ENCODE measurements around the gene SRC. TPM values are rescaled to one million over a fixed set of nuclear protein-coding genes. Genes with fewer than 3 reads are reported as not detected.

SRC gene
- total RNA-seq, 4 donors from 2014 or later = 30.6 to 54.7 (median 45.0) TPM

GRCh38 chr20:37413023-37413334, 67.0 kb downstream of the SRC start:
- no peaks in the 10 kb centered on the region for H3K9me3 ChIP-seq
- H3K36me3 ChIP-seq = no peaks in the 10 kb centered on the region
- WGBS, 2 donors (ENCODE audit: low coverage in 1 of 2) = 40 to 75% methylated on average over 1 of the region's 7 CpGs
- TF ChIP-seq POLR2AphosphoS5 (IDR thresholded peaks at IDR 0.05) (no peak), EP300 (IDR thresholded peaks at IDR 0.05) (no peak), POLR2A (IDR thresholded peaks at IDR 0.05) (no peak)
- TF ChIP-seq, protein P1, sequence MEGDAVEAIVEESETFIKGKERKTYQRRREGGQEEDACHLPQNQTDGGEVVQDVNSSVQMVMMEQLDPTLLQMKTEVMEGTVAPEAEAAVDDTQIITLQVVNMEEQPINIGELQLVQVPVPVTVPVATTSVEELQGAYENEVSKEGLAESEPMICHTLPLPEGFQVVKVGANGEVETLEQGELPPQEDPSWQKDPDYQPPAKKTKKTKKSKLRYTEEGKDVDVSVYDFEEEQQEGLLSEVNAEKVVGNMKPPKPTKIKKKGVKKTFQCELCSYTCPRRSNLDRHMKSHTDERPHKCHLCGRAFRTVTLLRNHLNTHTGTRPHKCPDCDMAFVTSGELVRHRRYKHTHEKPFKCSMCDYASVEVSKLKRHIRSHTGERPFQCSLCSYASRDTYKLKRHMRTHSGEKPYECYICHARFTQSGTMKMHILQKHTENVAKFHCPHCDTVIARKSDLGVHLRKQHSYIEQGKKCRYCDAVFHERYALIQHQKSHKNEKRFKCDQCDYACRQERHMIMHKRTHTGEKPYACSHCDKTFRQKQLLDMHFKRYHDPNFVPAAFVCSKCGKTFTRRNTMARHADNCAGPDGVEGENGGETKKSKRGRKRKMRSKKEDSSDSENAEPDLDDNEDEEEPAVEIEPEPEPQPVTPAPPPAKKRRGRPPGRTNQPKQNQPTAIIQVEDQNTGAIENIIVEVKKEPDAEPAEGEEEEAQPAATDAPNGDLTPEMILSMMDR (IDR thresholded peaks at IDR 0.05) = no peak
- no peak for ATAC-seq
- H3K27me3 ChIP-seq = peaks cover 36% of the 10 kb centered on the region
- H3K4me3 ChIP-seq = no peak overlapping the region
- peaks cover 0 to 26% (median 1%) of the 10 kb centered on the region in 3 donors for H3K4me1 ChIP-seq
- H3K27ac ChIP-seq = no peak overlapping the region

DNA sequence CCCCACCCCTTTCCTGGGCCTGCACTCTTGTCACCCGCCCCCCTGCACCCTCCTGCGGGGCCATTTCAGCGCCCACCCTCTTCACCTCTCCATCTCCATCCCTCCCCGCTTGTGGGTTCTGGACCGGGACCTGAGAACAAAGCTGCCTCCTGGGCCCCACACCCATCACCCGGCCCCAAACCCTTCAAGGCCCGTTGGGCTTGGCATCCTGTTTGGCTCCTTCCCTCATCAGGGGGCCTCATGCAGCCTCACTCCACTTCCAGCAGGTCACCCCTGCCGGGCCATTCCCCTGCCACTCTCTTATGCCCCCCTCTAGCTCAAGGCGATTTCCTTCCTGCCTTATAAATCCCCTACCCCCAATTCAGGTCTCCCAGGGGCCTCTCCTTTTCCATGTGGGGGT, 67.4 kb downstream of the SRC start:
- no peaks in the 10 kb centered on the region for H3K36me3 ChIP-seq
- no peak overlapping the region for H3K4me3 ChIP-seq
- no peak overlapping the region for H3K27ac ChIP-seq
- TF ChIP-seq EP300 (IDR thresholded peaks at IDR 0.05) (no peak), POLR2A (IDR thresholded peaks at IDR 0.05) (no peak), POLR2AphosphoS5 (IDR thresholded peaks at IDR 0.05) (no peak)
- TF ChIP-seq, protein P1 (IDR thresholded peaks at IDR 0.05) = no peak
- peaks cover 36% of the 10 kb centered on the region for H3K27me3 ChIP-seq
- ATAC-seq = no peak
- peaks cover 0 to 22% (median 0%) of the 10 kb centered on the region in 3 donors for H3K4me1 ChIP-seq
- H3K9me3 ChIP-seq = no peaks in the 10 kb centered on the region
- 65 to 85% methylated on average over 8 of the region's 9 CpGs for WGBS, 2 donors (ENCODE audit: low coverage in 1 of 2)

- Histone ChIP-seq H3K27me3 (peaks cover 28% of the 10 kb centered on the region), H3K9me3 (no peaks in the 10 kb centered on the region), H3K4me1 (peaks cover 0 to 15% (median 0%) of the 10 kb centered on the region in 3 donors), H3K36me3 (no peaks in the 10 kb centered on the region), H3K27ac (no peak overlapping the region), H3K4me3 (no peak overlapping the region)
- WGBS, 2 donors (ENCODE audit: low coverage in 1 of 2) = 26 to 36% methylated on average over 19 to 25 of the region's 29 CpGs
- TF ChIP-seq EP300 (IDR thresholded peaks at IDR 0.05) = no peak
- TF ChIP-seq, protein P1 (IDR thresholded peaks at IDR 0.05) = no peak
- no peak for TF ChIP-seq POLR2A (IDR thresholded peaks at IDR 0.05)
- no peak for TF ChIP-seq POLR2AphosphoS5 (IDR thresholded peaks at IDR 0.05)
- ATAC-seq = no peak
Observed at GRCh38 chr20:37414224-37415035, 68.5 kb downstream of the SRC start.

- TF ChIP-seq POLR2AphosphoS5 (IDR thresholded peaks at IDR 0.05) = no peak
- TF ChIP-seq, protein P1 (IDR thresholded peaks at IDR 0.05) = no peak
- TF ChIP-seq EP300 (IDR thresholded peaks at IDR 0.05) = no peak
- TF ChIP-seq POLR2A (IDR thresholded peaks at IDR 0.05) = no peak
- Histone ChIP-seq H3K27ac (no peak overlapping the region), H3K27me3 (peaks cover 29% of the 10 kb centered on the region), H3K4me3 (no peak overlapping the region), H3K9me3 (no peaks in the 10 kb centered on the region), H3K4me1 (peaks cover 0 to 15% (median 0%) of the 10 kb centered on the region in 3 donors), H3K36me3 (no peaks in the 10 kb centered on the region)
- WGBS, 2 donors (ENCODE audit: low coverage in 1 of 2) = 90 to 96% methylated on average over 4 to 17 of the region's 30 CpGs
- ATAC-seq = no peak
Observed at GRCh38 chr20:37415118-37416085, 69.5 kb downstream of the SRC start.

All from gastroesophageal sphincter (tissue), 4 donors.